Esophagus squamous epithelium (tissue), 4 donors: Measurements from ENCODE around the gene SELENBP1.

Experiments
- POLR2A ChIP-seq, 4 donors: fragments of 450-650 bp; IDR thresholded peaks; one replicate each; pipeline ENCODE4 v1.6.1; 2017; ENCODE audit warnings: antibody characterized with exemption in 4 of 4, mild to moderate bottlenecking in 4 of 4, moderate library complexity in 3 of 4
- TF ChIP-seq, protein P1 (sequence below), 6 experiments: fragments of 450-650 bp in 4 of 6; fragments of 200-600 bp in 2 of 6; sonication (generic) in 2 of 6; IDR thresholded peaks; one replicate each; pipeline ENCODE4 v1.5.1; 2016 to 2019; ENCODE audit warnings: antibody characterized with exemption in 6 of 6, mild to moderate bottlenecking in 4 of 6, moderate library complexity in 4 of 6

DNA sequence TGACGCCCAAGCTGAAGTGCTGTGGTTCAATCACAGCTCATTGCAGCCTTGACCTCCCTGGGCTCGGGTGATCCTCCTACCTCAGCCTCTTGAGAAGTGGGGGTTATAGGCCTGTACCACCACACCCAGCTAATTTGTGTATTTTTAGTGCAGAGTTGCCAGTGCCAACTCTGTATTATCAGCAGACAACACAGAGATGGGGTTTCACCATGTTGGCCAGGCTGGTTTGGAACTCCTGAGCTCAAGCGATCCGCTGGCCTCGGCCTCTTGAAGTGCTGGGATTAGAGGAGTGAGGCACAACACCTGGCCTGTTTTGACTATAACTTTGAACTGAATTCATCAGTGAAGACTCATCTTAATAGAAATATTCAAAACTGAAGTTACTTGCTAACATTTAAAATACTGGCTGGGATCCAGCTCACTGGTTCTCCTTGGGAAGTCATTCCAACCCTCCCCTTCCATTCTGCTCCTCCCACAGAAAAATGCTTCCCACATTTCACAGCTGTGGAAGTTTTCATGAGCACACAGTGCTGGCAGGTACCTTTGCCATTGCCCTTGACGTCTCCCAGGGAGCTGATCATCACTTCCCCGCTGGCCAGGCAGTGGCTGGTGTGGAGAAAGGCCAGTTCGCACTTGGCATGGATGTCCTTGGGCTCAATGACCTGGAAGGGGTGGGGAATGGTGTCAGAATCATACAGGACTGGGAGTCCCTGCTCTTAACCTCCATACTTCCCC, 4.7 kb downstream of the SELENBP1 start:
- TF ChIP-seq, protein P1, sequence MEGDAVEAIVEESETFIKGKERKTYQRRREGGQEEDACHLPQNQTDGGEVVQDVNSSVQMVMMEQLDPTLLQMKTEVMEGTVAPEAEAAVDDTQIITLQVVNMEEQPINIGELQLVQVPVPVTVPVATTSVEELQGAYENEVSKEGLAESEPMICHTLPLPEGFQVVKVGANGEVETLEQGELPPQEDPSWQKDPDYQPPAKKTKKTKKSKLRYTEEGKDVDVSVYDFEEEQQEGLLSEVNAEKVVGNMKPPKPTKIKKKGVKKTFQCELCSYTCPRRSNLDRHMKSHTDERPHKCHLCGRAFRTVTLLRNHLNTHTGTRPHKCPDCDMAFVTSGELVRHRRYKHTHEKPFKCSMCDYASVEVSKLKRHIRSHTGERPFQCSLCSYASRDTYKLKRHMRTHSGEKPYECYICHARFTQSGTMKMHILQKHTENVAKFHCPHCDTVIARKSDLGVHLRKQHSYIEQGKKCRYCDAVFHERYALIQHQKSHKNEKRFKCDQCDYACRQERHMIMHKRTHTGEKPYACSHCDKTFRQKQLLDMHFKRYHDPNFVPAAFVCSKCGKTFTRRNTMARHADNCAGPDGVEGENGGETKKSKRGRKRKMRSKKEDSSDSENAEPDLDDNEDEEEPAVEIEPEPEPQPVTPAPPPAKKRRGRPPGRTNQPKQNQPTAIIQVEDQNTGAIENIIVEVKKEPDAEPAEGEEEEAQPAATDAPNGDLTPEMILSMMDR (IDR thresholded peaks at IDR 0.05): no peak
- no peak for TF ChIP-seq POLR2A (IDR thresholded peaks at IDR 0.05)
